ENCODE results near the gene ECE1.

Gene ECE1

DNA sequence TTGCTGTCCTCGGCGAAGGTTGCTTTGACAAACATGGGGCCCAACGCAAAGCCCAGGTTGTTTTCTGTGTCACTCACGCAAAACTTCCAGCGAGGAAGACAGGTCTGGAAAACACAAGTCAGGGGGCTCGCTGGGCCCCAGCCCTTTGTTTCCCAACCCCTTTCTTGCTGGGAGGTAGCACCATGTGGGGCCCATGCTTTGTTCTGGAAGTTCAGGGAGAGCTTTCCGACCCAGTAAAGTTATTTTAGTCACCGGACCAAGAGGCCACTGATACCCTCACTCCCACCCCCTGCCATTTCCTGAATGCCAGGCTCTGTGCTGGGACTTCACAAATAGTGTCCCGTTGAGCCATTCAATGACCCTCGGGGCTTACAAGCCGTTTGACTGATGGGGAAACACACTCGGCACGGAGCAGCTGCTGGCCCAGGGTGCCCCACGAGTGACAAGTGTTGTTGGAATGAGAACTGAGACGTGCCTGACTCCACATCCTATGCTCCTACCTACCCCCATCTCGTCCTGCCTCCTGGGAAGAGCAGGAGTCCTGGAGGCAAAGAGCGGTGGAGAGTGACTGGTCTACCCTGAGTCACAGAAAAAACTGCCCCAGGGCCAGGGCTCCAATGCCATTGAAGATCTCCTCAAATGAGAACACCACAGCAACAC lies 52.0 kb downstream of the ECE1 start:
- Histone ChIP-seq H2BK12ac (ENCODE audit: low read length) (no peak overlapping the region), H3K9me3 (replicated peaks in 1 of 2; ENCODE audit: control insufficient read depth in 2 of 2, insufficient read depth in 1 of 2, low read depth in 1 of 2, low read length in 2 of 2) (no peaks in the 10 kb centered on the region), H2AK5ac (ENCODE audit: low read depth, low read length) (no peak overlapping the region), H3K4ac (ENCODE audit: low read length) (no peak overlapping the region), H3K27me3 (ENCODE audit: control insufficient read depth in 3 of 3, insufficient read depth in 3 of 3, low read depth in 1 of 3, low read length in 3 of 3) (no peaks in the 10 kb centered on the region), H2BK5ac (ENCODE audit: low read length) (peak overlapping the region; percentile 30), H3K9ac (ENCODE audit: low read depth, low read length, poor library complexity) (no peak overlapping the region), H3K36me3 (replicated peaks in 1 of 2; ENCODE audit: control insufficient read depth in 2 of 2, insufficient read depth in 2 of 2, low read length in 2 of 2) (peaks cover under 1 to 41% of the 10 kb centered on the region in 2 donors), H3K27ac (replicated peaks; ENCODE audit: low read length) (no peak overlapping the region), H2AFZ (ENCODE audit: low read length) (peak overlapping the region; percentile 67), H3K4me2 (ENCODE audit: insufficient read depth, low read length, poor library complexity, severe bottlenecking) (peak overlapping the region; percentile 29), H3K4me1 (ENCODE audit: control insufficient read depth in 2 of 2, insufficient read depth in 1 of 2, low read depth in 1 of 2, low read length in 2 of 2) (peaks cover 15 to 19% of the 10 kb centered on the region in 2 donors), H2BK120ac (ENCODE audit: low read depth, low read length) (no peak overlapping the region), H3K4me3 (ENCODE audit: low read length in 2 of 2) (no peak overlapping the region), H3K79me1 (ENCODE audit: low read depth, low read length) (no peaks in the 10 kb centered on the region), H4K8ac (ENCODE audit: low read depth, low read length) (no peak overlapping the region), H3K14ac (ENCODE audit: low read length) (no peak overlapping the region), H3K18ac (ENCODE audit: low read length) (peak overlapping the region; percentile 48), H2BK15ac (ENCODE audit: low read length) (no peak overlapping the region), H3K23ac (ENCODE audit: low read depth, low read length, poor library complexity) (no peak overlapping the region), H4K91ac (ENCODE audit: low read depth, low read length, poor library complexity) (no peak overlapping the region)
- no peak for DNase-seq (ENCODE audit: low spot score)
- no CpG with 5 or more reads among the region's 17 CpGs for WGBS, 2 donors (ENCODE audit: extremely low coverage in 2 of 2, insufficient read length in 2 of 2, insufficient replicate concordance in 1 of 2)

DNA sequence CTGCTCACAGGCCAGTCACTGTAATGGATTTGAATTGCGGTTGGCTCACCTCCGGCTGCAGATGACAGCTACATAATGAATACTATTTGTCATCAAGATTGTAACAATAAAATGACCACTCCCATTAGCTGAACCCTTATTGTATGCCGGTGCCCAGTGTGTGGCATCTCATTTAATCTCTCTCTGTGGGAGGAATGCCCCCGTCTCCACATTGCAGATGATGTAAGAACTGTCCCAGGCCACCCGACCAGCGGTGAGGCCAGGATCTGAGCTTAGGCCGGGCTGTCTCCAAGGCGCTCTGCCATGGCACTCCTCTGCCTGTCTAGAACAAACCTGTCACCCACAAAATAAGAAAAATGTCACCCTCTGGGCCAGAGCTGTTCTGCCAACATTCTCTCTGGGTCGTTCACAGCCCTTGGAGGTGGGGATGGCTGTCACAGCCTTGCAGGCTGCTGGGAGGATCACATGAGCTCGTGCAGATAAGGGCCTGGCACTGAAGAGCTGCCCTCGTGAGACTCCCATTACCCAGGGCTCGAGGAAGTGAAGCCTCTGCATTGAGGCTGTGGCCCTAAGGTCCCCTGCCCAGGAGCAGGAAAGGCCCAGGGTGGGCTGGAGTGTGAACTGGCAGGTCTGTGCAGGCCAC lies 52.7 kb downstream of the ECE1 start:
- Histone ChIP-seq H3K4ac (ENCODE audit: low read length) (no peak overlapping the region), H3K9ac (ENCODE audit: low read depth, low read length, poor library complexity) (no peak overlapping the region), H3K4me1 (ENCODE audit: control insufficient read depth in 2 of 2, insufficient read depth in 1 of 2, low read depth in 1 of 2, low read length in 2 of 2) (peaks cover 15 to 19% of the 10 kb centered on the region in 2 donors), H3K36me3 (replicated peaks in 1 of 2; ENCODE audit: control insufficient read depth in 2 of 2, insufficient read depth in 2 of 2, low read length in 2 of 2) (peaks cover 2 to 47% of the 10 kb centered on the region in 2 donors), H3K4me2 (ENCODE audit: insufficient read depth, low read length, poor library complexity, severe bottlenecking) (no peak overlapping the region), H2AK5ac (ENCODE audit: low read depth, low read length) (no peak overlapping the region), H3K27me3 (ENCODE audit: control insufficient read depth in 3 of 3, insufficient read depth in 3 of 3, low read depth in 1 of 3, low read length in 3 of 3) (no peaks in the 10 kb centered on the region), H3K18ac (ENCODE audit: low read length) (peak overlapping the region; percentile 12), H4K91ac (ENCODE audit: low read depth, low read length, poor library complexity) (no peak overlapping the region), H2BK15ac (ENCODE audit: low read length) (peak overlapping the region; percentile 8), H2BK120ac (ENCODE audit: low read depth, low read length) (no peak overlapping the region), H3K23ac (ENCODE audit: low read depth, low read length, poor library complexity) (no peak overlapping the region), H3K9me3 (replicated peaks in 1 of 2; ENCODE audit: control insufficient read depth in 2 of 2, insufficient read depth in 1 of 2, low read depth in 1 of 2, low read length in 2 of 2) (no peaks in the 10 kb centered on the region), H3K27ac (replicated peaks; ENCODE audit: low read length) (no peak overlapping the region), H3K79me1 (ENCODE audit: low read depth, low read length) (no peaks in the 10 kb centered on the region), H3K4me3 (ENCODE audit: low read length in 2 of 2) (no peak overlapping the region), H4K8ac (ENCODE audit: low read depth, low read length) (no peak overlapping the region), H2BK5ac (ENCODE audit: low read length) (peak overlapping the region; percentile 30), H2BK12ac (ENCODE audit: low read length) (no peak overlapping the region), H2AFZ (ENCODE audit: low read length) (peak overlapping the region; percentile 67), H3K14ac (ENCODE audit: low read length) (no peak overlapping the region)
- DNase-seq (ENCODE audit: low spot score) = no peak
- no CpG with 5 or more reads among the region's 12 CpGs for WGBS, 2 donors (ENCODE audit: extremely low coverage in 2 of 2, insufficient read length in 2 of 2, insufficient replicate concordance in 1 of 2)

DNA sequence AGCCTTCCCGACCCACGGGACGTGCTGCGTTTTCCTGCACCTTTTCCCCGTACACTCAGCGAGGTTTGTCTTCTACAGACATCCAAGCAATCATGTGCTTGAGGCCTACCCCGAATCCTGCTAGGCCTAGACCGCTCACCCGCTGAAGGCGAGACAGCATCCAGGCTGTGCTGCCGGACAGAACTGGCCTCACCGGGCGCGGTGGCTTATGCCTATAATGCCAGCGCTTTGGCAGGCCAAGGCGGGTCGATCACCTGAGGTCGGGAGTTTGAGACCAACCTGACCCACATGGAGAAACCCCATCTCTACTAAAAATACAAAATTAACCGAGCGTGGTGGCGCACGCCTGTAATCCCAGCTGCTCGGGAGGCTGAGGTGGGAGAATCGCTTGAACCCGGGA lies 54.1 kb downstream of the ECE1 start:
- Histone ChIP-seq H3K79me1 (ENCODE audit: low read depth, low read length) (no peaks in the 10 kb centered on the region), H2BK15ac (ENCODE audit: low read length) (no peak overlapping the region), H2AK5ac (ENCODE audit: low read depth, low read length) (no peak overlapping the region), H2AFZ (ENCODE audit: low read length) (no peak overlapping the region), H3K9ac (ENCODE audit: low read depth, low read length, poor library complexity) (no peak overlapping the region), H3K23ac (ENCODE audit: low read depth, low read length, poor library complexity) (no peak overlapping the region), H2BK12ac (ENCODE audit: low read length) (no peak overlapping the region), H4K91ac (ENCODE audit: low read depth, low read length, poor library complexity) (no peak overlapping the region), H3K27me3 (ENCODE audit: control insufficient read depth in 3 of 3, insufficient read depth in 3 of 3, low read depth in 1 of 3, low read length in 3 of 3) (no peaks in the 10 kb centered on the region), H2BK120ac (ENCODE audit: low read depth, low read length) (no peak overlapping the region), H3K9me3 (replicated peaks in 1 of 2; ENCODE audit: control insufficient read depth in 2 of 2, insufficient read depth in 1 of 2, low read depth in 1 of 2, low read length in 2 of 2) (no peaks in the 10 kb centered on the region), H3K18ac (ENCODE audit: low read length) (no peak overlapping the region), H3K4me3 (ENCODE audit: low read length in 2 of 2) (no peak overlapping the region), H3K4me1 (ENCODE audit: control insufficient read depth in 2 of 2, insufficient read depth in 1 of 2, low read depth in 1 of 2, low read length in 2 of 2) (peaks cover 12 to 19% of the 10 kb centered on the region in 2 donors), H3K36me3 (replicated peaks in 1 of 2; ENCODE audit: control insufficient read depth in 2 of 2, insufficient read depth in 2 of 2, low read length in 2 of 2) (peaks cover 2 to 50% of the 10 kb centered on the region in 2 donors), H3K27ac (replicated peaks; ENCODE audit: low read length) (no peak overlapping the region), H3K14ac (ENCODE audit: low read length) (no peak overlapping the region), H2BK5ac (ENCODE audit: low read length) (no peak overlapping the region), H4K8ac (ENCODE audit: low read depth, low read length) (no peak overlapping the region), H3K4ac (ENCODE audit: low read length) (no peak overlapping the region), H3K4me2 (ENCODE audit: insufficient read depth, low read length, poor library complexity, severe bottlenecking) (no peak overlapping the region)
- WGBS, 2 donors (ENCODE audit: extremely low coverage in 2 of 2, insufficient read length in 2 of 2, insufficient replicate concordance in 1 of 2) = no CpG with 5 or more reads among the region's 25 CpGs
- no peak for DNase-seq (ENCODE audit: low spot score)

DNA sequence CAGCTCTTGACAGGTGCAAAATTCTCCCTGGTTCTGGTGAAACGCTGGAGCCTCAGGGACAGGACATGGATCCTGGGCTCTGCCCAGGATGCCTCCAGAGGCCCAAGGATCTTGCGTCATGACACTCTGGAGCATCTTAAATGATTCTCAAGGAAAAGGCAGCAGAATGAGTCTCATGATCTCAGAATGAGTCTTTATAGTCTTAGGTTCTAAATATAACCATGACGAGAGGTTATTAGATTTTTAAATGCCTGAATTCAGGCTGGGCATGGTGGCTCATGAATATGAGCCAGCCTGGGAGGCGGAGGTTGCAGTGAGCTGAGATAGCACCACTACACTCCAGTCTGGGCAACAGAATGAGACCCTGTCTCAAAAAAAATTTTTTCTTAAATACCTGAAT lies 55.5 kb downstream of the ECE1 start:
- no peak overlapping the region for H3K4me3 ChIP-seq (ENCODE audit: low read length in 2 of 2)
- no peak for DNase-seq (ENCODE audit: low spot score)
- no peak overlapping the region for H3K18ac ChIP-seq (ENCODE audit: low read length)
- H2BK120ac ChIP-seq (ENCODE audit: low read depth, low read length) = no peak overlapping the region
- H2BK12ac ChIP-seq (ENCODE audit: low read length) = no peak overlapping the region
- no peak overlapping the region for H4K91ac ChIP-seq (ENCODE audit: low read depth, low read length, poor library complexity)
- no peak overlapping the region for H3K27ac ChIP-seq (replicated peaks; ENCODE audit: low read length)
- no peaks in the 10 kb centered on the region for H3K27me3 ChIP-seq (ENCODE audit: control insufficient read depth in 3 of 3, insufficient read depth in 3 of 3, low read depth in 1 of 3, low read length in 3 of 3)
- peaks cover 12 to 19% of the 10 kb centered on the region in 2 donors for H3K4me1 ChIP-seq (ENCODE audit: control insufficient read depth in 2 of 2, insufficient read depth in 1 of 2, low read depth in 1 of 2, low read length in 2 of 2)
- H3K9ac ChIP-seq (ENCODE audit: low read depth, low read length, poor library complexity) = no peak overlapping the region
- H2AK5ac ChIP-seq (ENCODE audit: low read depth, low read length) = no peak overlapping the region
- H2BK5ac ChIP-seq (ENCODE audit: low read length) = no peak overlapping the region
- no peak overlapping the region for H4K8ac ChIP-seq (ENCODE audit: low read depth, low read length)
- H3K14ac ChIP-seq (ENCODE audit: low read length) = no peak overlapping the region
- H2BK15ac ChIP-seq (ENCODE audit: low read length) = no peak overlapping the region
- no peak overlapping the region for H2AFZ ChIP-seq (ENCODE audit: low read length)
- H3K4ac ChIP-seq (ENCODE audit: low read length) = no peak overlapping the region
- no peak overlapping the region for H3K23ac ChIP-seq (ENCODE audit: low read depth, low read length, poor library complexity)
- H3K4me2 ChIP-seq (ENCODE audit: insufficient read depth, low read length, poor library complexity, severe bottlenecking) = no peak overlapping the region
- WGBS, 2 donors (ENCODE audit: extremely low coverage in 2 of 2, insufficient read length in 2 of 2, insufficient replicate concordance in 1 of 2) = no CpG with 5 or more reads among the region's 4 CpGs
- no peaks in the 10 kb centered on the region for H3K79me1 ChIP-seq (ENCODE audit: low read depth, low read length)
- peaks cover 2 to 52% of the 10 kb centered on the region in 2 donors for H3K36me3 ChIP-seq (replicated peaks in 1 of 2; ENCODE audit: control insufficient read depth in 2 of 2, insufficient read depth in 2 of 2, low read length in 2 of 2)
- no peaks in the 10 kb centered on the region for H3K9me3 ChIP-seq (replicated peaks in 1 of 2; ENCODE audit: control insufficient read depth in 2 of 2, insufficient read depth in 1 of 2, low read depth in 1 of 2, low read length in 2 of 2)

All from neuronal stem cell (in vitro differentiated cells).